ENCODE results near the gene BTBD19.
"Not testable (repeated sequence)": the region's sequence is repeated elsewhere in the genome, so short reads cannot be mapped to it uniquely, and the experiment has no call there.

BTBD19 gene

DNA sequence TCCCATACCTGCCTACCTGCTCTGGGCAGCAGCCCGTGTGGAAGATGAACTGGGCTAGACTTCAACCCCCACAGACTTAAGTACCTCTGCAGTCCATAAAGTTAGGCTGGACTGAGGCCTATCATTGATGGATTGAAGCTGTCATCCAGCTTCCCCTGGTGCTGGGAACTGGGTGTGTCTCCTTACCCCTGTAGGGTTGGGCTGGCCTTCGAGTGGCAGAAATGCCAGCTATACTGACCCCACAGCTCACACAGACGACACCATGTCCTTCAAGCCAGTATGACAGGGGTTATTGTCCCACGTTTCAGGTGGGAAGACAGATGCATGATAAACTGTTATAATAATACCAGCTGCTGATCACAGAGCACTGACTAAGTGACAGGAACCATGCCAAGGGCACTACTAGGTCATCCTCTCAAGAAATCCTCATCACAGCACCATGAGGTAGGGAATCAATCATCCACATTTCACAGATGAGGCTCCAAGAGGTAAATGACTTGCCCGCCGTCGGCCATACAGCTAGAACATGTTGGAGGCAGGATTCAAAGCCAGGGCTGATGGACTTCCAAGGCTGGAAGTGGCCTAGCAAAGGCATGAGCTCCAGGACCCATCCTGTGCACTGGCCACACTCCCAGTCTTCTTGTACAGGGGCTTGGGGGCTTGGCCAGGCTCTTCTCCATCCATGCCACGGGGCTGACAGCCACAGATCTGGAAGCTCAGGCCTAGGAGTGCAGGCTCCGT, 20.0 kb upstream of the BTBD19 start, which contains the start of gene BEST4:
Gene BEST4 (minus strand): TSS at position 51 of the 741 bp plus-strand sequence. CDS start 465 bp downstream, outside the sequence.
- no peak for FAIRE-seq

DNA sequence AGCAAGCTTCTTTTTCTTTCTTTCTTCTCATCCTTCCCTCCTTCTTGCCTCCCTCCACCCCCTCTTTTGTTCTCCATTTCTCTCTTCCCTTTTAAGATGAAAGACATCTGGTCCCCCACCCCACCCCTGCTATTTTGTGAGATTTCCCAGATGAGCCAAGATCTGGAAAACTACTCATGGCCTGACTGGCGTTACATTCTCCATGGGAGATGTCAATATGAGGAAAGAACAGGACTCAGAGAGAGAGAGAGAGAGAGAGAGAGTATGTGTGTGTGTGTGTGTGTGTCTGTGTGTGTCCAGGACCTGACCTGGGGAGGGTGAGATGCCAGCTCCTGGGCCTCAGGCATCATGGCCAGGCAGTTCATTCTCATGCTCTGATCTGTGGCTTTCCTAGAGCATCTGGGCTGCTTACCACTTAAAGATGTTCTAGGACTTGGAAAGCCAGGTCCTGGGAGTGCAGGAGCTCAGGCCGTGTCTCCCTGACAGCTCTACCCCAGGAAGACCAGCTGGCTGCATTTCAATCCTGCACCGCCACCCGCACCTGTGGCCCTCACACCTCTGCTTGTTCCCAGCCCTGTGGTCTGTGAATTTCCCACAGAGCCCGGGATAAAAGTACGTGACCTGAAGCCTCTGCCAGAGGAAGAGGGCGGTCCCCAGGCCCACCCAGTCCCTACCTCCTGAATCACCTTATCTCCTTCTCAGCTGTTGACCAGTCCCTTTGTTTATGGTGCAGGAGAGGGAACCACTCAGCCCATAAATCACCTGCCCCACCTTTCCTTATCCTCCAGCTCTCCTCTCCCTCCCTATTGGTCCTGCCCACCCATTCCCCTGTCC, 17.1 kb upstream of the BTBD19 start:
- FAIRE-seq, result no peak

DNA sequence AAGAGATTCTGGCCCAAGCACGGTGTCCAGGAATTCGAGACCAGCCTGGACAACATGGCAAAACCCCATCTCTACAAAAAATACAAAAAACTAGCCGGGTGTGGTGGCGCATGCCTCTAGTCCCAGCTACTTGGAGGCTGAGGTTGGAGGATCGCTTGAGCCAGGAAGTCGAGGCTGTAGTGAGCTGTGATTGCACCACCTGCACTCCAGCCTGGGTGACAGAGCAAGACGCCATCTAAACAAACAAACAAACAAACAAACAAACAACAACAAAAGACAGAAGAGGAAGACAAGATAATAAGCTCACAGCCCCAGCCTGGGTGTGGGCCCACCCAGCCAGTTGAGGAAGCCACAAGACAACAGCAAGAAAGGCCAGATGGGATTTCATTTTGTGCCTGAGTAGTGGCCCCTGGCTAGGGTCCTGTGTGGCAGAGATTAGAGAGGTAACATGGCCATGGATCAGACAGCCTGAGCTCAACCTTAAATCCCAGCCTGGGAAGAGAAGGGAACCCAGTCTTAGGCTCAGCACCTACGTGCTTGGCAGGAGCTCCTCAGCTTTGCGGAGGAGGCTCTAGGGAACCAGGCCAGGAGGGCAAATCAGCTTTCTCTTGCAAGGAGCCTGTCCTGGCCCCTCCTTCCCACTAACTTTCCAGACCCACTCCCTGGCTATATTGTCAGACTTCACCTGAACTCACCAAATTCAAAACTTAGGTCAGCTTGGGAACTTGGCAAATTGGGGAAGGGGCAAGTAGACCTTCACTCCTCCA, 15.4 kb upstream of the BTBD19 start:
- FAIRE-seq, result no peak

DNA sequence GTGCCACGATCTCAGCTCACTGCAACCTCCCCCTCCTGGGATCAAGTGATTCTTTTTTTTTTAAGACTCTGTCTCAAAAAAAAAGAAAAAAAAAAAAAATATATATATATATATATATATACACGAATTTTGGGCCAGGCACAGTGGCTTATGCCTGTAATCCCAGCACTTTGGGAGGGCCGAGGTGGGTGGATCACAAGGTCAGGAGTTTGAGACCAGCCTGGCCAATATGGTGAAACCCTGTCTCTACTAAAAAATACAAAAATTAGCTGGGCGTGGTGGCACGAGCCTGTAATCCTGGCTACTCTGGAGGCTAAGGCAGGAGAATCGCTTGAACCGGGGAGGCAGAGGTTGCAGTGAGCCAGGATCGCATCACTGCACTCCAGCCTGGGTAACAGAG, 10.4 kb upstream of the BTBD19 start:
- not testable (repeated sequence) for FAIRE-seq

DNA sequence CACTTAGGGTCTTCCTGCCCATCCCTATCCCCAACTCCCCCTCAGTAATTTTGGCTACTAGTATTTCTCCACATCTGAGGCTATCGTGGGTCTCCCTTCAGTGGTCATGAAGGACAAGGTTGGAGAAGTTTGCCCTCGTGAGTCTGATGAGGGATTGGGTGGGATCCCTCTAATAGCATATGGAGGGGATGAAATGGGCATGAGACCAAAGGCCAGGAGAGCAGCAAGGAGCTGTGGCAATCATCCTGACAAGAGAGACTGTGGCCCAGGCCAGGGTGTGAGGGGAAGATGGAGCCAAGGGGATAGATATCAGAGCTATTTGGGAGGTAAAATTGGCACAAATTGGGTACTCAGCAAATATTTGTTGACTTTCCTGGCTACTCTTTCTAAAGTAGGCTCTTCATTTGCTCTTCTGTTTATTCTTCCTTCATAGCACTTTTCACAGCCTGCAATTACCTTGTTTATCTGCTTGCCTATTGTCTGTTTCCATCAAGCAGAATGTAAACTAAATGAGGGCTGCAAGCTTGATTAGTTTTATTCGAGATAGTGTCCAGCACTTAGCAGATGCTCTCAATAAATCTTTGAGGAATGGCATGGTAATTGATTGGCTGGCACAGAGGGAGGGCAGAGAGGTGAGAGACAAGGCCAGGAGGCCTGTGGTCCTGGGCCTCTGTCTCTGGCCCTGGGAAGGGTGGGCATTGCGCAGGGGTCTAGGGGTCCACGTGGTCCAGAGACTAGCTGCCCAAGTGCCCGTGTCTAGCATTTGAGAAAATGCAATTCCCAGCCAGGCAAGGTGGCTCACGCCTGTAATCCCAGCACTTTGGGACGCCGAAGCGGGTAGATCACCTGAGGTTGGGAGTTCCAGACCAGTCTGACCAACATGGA, 9.6 kb upstream of the BTBD19 start:
- FAIRE-seq, result no peak

DNA sequence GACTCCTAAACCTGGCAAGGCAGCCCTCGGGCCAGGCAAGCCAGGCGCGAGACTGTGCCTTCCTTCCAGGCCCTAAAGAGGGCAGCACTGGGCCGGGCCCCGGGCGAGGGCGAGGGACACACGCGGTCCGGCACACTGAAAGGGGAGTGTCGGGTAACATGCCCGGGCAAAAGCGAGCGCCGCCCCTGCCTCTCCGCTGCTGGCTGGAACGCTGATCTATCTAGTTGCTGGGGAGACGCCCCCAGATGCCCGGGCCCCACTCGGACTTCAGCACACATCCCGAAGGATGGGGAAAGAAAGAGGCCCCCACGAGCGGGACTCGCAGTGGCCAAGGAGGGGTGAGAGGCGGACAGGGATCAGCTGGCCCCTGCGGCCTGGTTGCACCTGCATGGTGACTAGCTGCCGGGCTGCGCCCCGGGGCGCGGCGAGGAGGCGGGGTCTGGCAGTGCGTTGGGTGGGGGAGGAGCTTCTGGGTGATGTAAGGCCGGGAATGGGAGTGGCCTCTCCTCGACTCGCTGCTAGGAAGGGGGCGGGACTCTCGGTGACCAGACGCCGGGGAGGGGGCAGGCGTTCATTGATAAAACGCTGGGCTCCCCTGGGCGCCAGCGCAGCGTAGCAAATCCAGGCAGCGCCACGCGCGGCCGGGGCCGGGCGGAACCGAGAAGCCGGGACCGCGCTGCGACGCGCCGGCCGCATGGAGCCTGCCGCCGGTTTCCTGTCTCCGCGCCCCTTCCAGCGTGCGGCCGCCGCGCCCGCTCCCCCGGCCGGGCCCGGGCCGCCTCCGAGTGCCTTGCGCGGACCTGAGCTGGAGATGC, 8.3 kb upstream of the BTBD19 start, which contains the start of gene PLK3:
Gene PLK3 (plus strand): TSS at position 608 of the 815 bp plus-strand sequence. CDS start 87 bp downstream, at position 695.
- FAIRE-seq, result no peak

DNA sequence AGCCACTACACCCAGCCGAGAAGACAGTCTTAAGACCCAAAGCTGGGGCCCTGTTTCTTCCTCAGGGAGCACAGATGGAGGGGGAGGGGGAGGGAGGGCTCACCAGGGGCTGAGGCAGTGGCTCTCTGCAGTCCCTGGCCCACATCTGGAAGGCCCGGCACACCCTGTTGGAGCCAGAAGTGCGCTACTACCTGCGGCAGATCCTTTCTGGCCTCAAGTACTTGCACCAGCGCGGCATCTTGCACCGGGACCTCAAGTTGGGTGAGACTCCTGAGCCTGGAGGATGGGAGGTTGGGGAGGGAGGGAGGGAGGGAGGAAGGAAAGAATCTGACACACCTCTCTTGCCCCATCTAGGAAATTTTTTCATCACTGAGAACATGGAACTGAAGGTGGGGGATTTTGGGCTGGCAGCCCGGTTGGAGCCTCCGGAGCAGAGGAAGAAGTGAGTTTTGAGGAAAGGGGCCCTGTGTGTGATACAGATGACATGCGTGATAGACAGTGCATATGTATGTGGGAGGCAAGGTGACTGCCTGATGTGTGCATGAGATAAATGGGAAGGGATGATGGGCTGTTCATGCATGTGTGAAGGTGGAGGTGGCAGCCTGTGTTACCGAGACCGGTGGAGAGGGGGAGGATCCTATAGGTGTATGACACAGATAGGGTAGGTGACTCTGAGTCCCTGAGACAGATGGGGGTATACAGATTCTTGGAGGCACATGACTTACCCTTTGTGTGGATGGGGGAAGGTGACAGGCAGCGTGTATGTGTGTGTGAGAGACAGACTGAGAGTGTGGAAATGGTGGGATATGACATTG, 6.6 kb upstream of the BTBD19 start:
- FAIRE-seq, result no peak

DNA sequence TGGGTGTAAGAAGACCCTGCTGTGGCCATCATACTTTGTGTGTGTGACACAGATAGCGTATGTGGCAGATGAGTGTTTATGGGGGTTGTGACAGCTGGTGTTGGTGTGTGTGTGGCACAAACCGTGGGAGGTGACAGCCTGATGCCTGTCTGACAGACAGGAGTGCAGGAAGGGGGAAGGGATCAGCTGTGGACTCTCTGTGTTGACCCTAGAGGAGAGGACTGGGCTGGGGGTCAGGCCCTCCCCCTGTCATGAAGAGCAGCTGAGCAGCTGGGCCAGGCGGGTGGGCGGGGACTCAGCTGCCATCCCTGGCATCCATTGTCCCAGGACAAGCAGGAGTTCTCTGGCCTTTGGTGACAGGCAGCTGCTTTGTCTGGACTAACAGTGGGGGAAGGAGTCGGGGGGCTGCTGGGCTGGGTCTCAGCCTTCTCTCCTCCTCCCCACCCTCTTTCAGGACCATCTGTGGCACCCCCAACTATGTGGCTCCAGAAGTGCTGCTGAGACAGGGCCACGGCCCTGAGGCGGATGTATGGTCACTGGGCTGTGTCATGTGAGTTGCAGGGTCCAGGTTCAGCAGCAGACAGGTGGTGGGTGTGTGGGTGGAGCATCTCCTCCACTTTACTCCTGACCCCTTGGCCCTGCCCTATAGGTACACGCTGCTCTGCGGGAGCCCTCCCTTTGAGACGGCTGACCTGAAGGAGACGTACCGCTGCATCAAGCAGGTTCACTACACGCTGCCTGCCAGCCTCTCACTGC, 5.8 kb upstream of the BTBD19 start:
- no peak for FAIRE-seq

DNA sequence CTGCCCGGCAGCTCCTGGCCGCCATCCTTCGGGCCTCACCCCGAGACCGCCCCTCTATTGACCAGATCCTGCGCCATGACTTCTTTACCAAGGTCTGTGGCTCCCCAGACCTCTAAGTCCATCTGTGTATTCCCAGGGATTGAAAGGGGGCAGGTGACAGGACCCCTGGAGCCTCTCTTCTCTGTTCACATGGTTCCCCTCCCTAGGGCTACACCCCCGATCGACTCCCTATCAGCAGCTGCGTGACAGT, 5.3 kb upstream of the BTBD19 start:
- no peak for FAIRE-seq

DNA sequence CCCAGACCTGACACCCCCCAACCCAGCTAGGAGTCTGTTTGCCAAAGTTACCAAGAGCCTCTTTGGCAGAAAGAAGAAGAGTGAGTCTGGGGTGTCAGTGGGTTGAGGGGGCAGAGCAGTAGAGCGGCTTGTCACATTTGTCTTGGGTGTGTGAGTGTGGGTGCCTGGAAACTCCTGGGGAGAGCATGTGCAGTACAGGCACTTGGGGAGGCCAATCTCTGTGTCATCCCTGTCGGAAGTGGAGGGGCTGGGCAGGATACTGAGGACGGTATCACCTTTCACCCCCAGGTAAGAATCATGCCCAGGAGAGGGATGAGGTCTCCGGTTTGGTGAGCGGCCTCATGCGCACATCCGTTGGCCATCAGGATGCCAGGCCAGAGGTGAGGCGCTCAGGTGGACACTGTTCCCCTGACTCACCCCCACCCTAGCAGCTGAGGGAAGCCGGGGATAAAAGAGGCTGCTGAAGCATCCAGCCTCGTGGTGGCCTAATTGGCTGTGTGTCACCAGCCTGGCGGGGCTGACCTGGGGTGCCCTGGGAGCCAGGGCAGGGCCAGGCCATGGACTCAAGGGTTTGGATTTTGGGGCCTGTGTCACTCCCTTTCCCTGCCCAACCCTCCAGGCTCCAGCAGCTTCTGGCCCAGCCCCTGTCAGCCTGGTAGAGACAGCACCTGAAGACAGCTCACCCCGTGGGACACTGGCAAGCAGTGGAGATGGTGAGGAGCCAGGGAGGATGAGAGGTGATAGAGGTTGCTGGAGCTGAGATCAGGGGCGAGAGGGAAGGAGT, 4.8 kb upstream of the BTBD19 start:
- FAIRE-seq, result no peak

DNA sequence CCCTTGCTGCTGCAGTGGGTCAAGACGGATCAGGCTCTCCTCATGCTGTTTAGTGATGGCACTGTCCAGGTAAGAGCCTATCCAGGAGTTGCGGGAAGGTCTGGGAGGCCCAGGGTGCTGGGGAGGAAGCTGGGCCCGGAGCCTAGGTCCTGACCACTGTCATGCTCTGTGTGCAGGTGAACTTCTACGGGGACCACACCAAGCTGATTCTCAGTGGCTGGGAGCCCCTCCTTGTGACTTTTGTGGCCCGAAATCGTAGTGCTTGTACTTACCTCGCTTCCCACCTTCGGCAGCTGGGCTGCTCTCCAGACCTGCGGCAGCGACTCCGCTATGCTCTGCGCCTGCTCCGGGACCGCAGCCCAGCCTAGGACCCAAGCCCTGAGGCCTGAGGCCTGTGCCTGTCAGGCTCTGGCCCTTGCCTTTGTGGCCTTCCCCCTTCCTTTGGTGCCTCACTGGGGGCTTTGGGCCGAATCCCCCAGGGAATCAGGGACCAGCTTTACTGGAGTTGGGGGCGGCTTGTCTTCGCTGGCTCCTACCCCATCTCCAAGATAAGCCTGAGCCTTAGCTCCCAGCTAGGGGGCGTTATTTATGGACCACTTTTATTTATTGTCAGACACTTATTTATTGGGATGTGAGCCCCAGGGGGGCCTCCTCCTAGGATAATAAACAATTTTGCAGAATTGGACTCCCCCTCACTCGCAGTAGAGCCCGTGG, 2.9 kb upstream of the BTBD19 start:
- no peak for FAIRE-seq

DNA sequence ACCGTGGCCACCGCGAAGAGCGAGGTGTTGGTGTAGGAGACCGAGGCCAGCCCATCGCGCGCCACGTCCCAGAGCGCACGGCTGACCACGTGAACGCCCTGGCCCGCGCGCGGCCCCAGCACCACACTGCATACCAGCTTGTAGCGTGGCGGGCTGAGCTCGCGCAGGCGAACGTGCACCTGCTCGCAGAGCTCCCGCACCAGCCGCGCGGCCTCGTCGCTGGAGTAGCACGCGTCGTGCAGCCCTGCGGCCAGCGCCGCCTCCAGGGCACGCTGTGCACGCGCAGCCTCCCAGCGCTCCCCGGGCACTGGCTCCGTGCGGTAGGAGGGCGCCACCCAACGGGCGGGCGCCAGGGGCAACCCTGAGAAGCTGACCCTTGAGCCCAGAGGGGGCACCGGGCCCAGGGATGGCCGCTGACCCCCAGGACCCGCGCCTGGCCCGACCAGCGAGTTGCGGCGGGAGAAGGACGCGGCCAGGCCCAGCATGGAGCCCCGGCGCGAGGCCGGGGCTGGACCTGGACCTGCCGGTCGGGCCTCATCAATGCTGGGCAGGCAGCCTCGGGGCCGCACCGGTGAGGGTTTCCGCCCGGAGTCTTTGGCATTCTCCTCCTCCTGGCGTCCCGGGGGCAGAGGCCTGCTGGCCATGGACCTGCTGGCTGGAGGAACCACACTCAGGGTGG, 2.2 kb upstream of the BTBD19 start:
- no peak for FAIRE-seq

DNA sequence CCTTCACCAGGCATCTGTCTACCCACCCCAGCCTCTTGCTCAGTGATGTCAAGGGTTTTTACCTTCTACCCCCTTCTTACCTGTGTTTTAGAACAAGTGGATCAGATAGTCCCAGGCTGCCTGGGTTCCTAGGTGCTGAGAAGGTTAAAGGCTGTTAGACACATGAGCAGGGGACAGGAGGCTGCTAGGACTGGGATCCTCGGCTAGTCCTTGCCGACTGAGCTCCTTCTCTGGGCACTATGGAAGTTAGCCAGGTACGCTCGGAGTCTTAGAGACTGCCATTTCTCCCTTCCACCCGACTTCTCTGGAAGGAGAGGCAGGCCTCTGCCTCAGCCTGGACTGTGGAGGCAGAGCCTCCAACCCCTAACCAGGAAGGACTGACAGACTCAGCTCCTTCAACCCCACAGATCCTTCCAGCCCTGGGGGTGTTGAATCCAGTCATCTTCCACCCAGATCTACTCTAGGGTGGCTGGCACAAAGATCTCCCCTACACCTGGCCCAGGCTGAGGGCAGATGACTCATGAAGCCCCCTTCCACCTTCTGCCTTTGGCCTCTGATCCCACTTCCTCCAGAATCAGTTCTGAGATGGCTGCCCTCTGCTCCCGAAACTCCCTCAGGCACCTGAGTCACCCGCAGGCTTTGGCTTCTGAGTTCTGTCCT, 1.5 kb upstream of the BTBD19 start, which contains the start of gene DYNLT4:
Gene DYNLT4 (minus strand): TSS at position 648 of the 660 bp plus-strand sequence. CDS start 683 bp downstream, outside the sequence.
- FAIRE-seq, result no peak

DNA sequence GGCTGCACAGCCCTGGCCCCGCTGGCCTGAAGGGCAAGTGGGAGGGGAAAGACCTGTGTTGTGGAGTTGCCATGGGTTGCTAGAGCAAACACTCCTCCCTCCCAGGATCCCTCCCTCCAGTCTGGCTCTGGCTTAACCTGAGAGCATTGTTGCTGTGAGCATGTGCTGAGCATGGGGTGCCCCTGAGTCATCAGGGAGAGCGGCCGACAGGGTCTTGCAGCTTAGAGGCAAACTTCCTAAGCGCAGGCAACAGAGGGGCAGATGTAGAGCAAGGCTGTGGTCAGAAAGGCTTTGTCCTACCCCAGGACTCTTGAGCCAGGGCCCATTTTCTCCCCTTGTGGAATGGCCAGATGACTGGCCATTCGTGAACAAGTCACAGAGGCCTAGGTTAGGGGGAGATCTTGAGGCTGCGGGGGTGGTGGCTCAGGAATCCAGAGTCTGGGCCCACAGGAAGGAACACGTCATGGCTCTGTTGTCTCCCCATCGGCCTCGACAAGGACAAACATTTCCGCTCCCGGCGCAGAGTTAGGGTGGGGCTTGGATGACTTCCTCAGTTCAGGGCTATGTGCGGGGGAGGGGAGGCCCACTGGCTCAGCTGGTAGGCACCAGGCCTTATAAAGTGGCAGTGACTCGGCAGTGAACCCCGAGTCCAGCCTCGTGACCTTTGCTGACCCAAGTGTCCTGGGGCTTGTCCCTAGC, 810 bp upstream of the BTBD19 start:
- no peak for FAIRE-seq

DNA sequence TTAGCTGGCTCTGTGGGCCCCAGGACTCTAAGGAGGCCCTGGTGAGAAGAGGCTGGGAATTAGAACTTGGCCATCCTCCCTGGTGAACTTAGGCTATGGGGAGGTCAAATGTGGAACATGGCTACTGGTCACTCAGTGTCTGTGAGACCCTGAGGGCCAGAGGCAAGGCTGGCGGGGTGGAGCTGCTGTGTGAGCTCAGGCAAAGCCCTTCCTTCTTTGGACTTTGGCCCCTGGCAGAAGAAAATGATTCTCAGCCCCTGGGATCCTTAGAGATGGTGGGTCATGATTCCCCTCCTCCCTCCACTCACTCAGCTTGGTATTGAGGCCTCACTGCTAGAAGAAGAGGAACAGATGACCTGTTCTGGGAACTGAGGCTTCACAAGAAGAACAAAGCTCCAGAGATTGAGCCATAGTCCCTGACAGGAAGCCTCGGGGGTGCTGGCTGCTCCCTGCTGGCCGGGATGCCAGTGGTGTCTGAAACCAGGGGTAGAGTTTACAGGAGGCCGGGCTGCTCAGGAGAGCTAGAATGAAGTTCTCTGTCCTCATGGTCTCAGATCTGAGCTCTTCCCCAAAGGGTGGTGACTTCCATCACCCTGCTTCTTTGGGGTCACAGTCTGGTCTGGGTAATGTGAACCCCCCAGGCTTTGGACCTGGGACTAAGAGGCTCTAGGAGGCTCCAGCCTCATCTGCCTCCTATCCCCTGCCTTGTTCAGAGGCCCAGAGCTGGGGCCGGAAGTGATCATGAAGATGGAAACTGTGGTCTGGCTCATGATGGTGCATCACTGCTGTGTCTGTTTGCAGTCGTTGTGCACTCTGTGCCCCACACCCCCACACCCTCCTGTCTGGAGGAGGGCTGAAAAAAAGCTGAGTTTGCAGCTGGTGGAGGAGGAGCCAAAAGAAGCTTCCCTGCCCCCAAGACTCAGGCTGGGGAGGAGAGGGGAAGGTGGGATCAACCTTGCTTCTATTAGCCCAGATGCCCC, 905 bp downstream of the BTBD19 start:
- no peak for FAIRE-seq
